ENCODE data around the gene RAET1L.
"Not testable (repeated sequence)": the region's sequence is repeated elsewhere in the genome, so short reads cannot be mapped to it uniquely, and the experiment has no call there.

RAET1L gene

DNA sequence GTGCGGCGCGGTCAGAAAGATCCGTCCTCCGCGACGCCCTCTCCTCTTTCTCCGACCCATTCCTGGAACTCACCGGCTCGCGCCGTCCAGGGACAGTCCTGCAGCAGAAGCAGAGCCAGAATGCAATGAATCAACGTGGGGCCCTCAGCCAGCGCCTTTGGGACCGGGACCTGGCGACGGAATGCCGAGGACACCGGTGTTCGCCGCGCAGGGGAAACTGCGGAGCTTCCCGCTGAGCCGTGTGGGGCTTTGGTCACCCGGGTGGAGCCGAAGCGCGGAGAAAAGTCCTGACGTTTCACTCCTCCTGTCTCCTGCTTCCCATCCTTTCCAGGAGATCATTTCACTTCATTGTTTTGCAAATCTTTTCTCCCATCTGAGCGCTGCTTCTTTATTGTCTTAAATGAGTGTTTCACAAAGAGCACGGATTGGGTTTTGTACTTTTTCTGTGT is 35.1 kb downstream of the RAET1L start:
- no peak for DNase-seq

DNA sequence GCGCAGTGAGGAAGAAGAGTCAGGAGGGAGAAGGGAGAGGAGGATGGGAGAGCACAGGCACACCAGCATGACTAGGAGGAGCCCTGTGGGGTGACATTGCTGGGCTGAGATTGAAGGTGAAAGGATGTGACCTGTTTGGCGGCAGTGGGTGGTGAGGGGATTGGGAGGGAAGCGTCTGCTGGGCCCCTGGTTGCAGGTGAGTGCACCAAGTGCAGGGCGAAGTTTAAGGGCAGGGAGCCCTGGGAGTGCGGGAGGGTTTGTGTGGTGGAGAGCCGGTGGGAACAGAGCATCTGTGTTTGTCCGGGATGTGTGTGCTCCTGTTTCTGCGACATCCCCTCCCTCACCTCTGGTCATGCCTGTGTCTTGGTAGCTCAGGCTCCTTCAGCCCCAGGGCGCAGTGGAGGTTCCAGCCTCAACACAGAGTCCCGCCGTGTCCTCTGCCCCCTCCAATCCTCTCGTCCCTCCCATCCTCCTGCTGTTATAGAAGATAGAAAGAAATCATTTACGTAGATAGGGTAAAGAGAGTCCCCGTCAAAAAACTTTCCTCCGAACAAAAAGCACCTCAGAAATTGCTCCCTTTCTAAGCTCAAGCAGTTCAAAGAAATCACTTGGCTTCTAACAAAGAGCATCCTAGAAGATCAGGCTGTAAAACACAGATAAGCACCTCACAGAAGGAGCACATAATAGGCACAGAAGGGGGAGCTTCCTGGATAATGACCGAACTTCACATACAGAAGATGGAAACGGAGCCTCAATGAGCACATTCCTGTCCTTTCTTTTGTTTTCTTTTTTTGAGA is 36.6 kb downstream of the RAET1L start:
- no peak for DNase-seq

DNA sequence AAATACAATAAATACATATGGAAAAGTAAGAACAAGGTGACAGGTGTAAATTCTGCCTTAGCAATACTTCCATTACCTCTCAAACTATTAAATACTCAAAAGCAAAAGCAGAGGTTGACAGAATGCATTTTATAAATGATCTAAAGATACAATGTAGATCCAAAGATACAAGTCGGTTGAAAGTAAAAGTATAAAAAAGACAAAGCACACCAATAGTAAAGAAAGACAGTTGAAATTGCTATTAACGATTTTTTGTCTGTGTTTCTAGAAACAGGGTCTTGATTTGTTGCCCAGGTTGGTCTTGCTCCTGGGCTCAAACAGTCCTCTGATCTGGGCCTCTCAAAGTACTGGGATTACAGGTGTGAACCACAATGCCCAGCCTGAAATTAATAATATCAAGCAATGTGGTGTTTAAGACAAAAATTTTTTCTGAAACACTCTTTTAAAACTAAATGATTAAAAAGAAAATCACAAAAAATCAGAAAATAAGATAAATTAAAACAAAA is 37.7 kb downstream of the RAET1L start:
- DNase-seq, result no peak

DNA sequence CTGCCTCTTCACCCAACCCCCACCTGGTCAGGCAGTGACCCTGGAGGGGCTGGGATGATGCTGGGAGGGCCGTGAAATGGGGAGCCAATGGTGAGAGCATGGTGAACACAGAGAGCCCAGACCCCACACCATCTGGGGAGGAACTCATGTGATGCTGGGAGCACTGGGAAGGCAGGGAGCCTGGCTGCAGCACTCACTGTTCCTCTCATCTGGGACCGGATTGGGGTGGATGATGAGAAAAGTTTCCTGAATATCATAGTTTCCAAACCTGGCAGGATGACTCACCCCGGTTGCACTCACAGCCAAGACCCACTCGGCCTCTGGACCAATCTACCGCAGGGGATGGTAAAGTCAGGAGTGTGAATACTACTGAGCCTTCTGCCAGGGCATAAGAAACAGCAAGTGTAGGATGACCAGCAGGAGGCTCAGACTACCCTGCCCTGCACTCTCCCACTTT is 39.8 kb downstream of the RAET1L start:
- no peak for DNase-seq

DNA sequence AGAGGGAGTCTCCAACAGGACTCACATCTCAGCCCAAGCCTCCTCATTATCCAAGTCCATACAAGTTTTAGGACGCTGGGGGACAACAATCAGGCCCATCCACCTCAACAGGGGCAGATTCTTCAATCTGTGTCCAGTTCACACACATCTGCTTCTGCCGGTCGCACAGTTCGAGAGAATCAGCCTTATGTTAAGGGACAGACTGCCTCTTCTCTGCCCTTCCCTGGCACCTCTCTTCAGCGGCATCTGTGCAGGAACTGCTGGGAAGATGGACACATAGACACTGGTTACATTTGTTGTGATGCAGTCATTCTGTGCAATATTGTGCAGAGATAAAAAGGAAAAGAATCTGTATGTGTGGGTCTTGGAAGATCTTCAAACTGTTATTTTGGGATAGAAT is 40.6 kb downstream of the RAET1L start:
- no peak for DNase-seq

DNA sequence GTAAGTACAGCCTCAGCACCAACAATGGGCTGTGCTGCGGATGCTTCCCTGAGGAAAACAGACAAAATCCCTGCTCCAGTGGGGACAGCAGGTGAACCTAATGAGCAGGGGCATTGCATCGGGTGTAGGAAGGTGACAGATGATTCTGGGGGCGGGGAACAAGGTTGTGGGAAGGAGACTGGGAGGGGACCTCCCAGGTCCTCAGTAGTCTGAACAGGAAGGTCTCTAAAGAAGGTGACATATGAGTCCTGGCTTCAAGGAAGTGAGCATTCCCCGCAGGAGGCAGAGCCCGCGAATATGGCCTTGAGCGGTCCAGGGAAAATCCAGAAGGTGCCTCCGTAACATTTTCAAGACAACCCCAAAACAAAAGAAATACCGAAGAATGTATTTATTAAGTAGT is 42.2 kb downstream of the RAET1L start:
- DNase-seq, result no peak

DNA sequence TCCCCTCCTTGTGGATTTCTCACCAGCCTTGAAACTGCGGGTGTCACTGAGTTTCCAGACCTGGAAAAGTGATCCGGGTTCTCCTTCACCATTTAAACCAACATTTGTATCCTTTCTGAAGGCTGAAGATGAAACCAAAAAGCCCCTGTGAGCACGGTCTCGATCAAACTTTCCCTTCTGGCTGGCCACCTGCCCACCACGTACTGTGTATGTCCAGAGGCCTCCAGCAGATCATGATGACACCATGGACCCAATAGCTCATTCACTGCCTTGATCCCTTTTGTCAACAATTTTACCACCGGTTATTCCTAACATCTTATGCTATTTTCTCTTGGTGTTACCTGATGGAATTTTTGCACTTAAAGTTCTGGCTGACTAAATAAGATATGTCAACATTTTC is 46.0 kb downstream of the RAET1L start:
- no peak for DNase-seq

DNA sequence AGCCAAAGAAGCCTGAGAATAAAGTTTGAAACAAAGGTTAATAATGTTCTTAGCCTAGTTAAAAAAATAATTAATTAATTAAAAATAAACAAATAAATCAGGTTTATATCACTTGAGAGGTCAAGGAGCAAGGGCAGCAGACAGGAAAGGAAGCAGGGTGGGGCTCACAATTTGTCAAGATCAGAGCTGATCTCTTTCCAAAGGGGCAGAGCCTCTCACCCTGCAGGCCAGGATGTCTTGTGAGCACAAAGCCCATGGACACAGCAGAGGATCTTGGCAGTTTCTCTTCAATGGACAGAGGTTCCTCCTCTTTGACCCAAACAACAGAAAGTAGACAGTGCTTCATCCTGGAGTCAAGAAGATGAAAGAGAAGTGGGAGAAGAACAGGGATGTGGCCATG is 46.7 kb downstream of the RAET1L start:
- DNase-seq, result no peak

DNA sequence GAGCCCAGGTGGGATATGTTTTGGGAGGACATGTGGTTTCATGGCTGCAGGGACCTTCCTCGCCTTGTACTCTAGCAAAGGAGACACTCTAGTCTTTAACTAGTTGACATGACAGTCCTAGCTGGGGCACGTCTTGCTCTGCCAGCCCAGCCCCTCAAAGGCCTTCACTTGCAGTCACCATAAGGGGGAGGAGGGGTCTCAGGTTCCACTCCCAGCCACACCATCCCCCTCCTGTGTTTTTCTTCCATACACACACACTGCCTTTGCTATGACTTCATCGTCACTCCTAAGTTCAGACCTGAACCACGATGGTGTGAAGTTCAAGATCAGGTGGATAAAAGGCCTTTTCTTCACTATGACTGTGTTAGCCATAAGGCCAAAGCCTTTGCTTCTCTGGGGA is 48.1 kb downstream of the RAET1L start:
- DNase-seq, result no peak

DNA sequence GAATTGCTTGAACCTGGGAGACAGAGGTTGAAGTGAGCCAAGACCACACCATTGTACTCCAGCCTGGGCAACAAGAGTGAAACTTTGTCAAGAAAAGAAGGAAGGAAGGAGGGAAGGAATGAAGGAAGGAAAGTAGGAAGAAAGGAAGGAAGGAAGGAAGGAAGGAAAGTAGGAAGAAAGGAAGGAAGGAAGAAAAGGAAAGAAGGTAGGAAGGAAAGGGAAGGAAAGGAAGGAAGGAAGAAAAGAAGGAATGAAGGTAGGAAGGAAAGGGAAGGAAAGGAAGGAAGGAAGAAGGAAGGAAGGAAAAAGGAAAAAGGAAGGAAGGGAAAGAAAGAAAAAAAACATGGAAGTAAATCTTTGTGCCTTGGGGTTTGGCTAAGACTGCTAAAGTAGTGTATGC is 49.9 kb downstream of the RAET1L start:
- DNase-seq, result no peak

DNA sequence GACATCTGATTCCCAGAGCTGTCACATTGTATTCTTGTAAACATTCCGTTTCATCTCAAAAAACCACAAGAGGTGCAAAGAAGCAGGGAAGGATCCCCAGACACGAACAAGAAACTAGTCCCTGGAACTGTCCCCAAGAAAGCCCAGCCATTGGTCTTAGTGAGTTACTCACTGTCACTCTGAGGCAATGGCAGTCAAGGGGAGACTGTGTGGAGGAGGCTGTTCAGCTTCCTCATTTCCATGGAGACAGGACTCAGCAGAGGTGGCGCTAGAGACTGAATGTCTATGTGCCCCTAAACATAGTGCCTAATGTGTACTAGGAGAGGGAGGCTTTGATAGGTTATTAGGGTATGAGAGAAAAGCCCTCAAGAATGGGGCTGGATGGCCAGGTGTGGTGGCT is 50.5 kb downstream of the RAET1L start:
- no peak for DNase-seq

DNA sequence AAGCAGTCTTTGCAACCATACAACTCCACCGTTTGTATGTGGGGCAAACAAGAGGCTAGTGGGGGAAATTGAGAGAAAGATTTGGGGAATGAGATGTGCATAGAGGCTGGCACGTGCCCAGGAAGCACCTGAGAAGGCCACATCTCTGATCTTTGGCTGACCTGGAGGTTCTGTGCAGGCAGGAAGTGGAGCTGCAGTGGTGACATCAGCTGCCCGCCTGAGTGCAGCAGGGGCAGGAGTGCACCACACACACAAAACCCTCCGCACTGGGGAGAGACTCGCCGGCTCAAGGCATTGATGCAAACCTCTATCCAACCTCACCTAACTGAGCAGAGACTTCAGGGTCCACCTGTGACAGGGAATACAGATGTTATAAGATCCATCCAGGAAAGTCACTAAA is 50.9 kb downstream of the RAET1L start:
- DNase-seq, result not testable (repeated sequence)

DNA sequence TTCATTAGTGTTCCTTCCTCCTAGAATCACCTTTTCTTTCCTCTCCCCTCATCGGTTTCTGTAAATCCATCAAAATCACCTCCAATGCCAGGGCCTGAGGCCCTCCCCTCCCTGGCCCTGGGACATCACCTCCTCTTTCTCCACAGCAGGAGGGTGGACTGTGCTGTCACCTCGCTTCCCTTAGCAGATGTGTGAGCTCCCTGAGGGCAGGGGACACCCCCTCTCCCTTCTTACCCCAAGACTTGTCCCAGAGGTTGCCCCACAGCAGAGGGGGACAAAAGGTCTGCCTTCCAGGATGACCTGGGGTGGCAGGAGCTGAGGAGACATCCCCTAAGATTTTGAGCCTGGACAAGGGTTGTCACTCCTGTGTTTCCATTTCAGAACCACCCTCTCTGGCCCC is 55.7 kb downstream of the RAET1L start:
- no peak for DNase-seq

DNA sequence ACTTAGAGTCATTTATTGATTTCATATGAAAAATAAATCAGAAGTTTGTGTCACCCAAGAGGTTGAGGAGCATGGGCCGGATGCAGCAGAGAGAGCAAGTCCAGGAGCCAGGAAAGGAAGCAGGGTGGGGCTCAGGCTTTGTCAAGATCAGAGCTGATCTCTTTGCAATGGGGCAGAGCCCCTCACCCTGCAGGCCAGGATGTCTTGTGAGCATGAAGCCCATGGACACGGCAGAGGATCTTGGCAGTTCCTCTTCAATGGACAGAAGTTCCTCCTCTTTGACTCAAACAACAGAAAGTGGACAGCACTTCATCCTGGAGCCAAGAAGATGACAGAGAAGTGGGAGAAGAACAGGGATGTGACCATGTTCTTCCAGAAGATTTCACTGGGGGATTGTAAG is 56.4 kb downstream of the RAET1L start:
- DNase-seq, result not testable (repeated sequence)
